GM19324 (cell line): ENCODE data around the gene RGS18.
"Not testable (repeated sequence)": the region's sequence is repeated elsewhere in the genome, so short reads cannot be mapped to it uniquely, and the experiment has no call there.

Experiments
- ATAC-seq: cut with Tn5 transposase; IDR thresholded peaks from one replicate; pipeline ENCODE4 v1.9.1; 2021; ENCODE audit warnings: mild to moderate bottlenecking, moderate library complexity; ENCODE audit not compliant: unreplicated experiment, low FRiP score

RGS18 gene, protein sequence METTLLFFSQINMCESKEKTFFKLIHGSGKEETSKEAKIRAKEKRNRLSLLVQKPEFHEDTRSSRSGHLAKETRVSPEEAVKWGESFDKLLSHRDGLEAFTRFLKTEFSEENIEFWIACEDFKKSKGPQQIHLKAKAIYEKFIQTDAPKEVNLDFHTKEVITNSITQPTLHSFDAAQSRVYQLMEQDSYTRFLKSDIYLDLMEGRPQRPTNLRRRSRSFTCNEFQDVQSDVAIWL

GRCh38 chr1:192158181-192158580 is at the start of gene RGS18:
RGS18 (plus strand) TSS chr1:192158462; CDS start chr1:192158638, 176 bp downstream.
- no peak for ATAC-seq

GRCh38 chr1:192109576-192109975 is 48.7 kb upstream of the RGS18 start:
- ATAC-seq, result no peak

DNA sequence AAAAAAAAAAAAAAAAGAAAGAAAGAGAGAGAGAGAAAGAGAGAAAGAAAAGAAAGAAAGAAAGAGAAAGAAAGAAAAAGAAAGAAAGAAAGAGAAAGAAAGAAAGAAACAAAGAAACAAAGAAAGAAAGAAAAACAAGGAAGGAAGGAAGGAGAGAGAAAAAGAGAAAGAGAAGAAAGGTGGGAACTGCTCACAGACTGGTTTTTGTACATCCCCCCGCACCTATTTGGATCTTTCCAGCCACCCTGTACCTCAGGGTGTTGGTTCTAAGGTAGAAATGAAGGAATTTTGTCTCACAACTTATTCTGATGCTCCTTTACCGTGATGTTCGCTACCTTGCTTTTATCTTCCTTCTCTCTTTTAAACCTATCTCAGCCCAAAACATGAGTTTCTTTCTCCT is 43.3 kb upstream of the RGS18 start:
- ATAC-seq, result no peak

- no peak for ATAC-seq
Measured at GRCh38 chr1:192118881-192119405, 39.3 kb upstream of the RGS18 start.

DNA sequence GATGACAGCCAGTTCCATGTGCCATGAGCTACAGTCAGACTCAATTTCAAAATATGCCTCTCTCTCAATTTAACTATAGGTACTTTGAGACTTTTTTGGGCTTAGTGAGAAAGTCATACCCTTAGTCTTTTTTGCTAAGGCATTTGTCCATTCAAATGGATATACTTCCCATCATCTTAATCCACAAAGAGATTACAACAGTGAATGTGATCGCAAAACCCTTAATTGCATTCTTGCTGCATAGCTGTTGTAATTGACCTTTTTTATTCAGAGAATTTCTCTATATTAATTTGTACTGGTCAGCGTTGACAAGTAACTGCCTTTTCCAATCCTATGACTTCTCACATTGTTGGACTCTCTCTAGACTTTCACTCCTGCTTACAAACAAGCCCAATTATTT is 38.6 kb upstream of the RGS18 start:
- ATAC-seq, result no peak

- ATAC-seq, result no peak
Measured at GRCh38 chr1:192122668-192123067, 35.6 kb upstream of the RGS18 start.

DNA sequence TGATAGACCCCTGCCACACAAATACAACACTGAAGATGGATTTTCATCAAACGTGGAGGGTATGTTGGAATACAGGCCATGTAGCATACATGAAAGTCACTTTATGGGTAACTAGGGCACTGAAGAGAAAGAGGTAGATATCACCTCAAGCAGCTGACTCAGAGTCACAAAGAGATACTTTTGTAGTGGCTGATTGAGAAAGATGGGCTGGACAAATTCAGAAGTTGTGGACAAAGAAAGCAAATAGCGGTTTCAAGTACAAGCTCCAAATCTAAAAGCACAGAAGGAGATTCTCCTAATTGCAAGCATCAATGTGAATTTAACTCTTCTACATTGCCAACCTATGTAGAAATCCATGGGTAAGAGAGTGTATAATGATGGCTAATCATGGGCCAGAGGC is 35.0 kb upstream of the RGS18 start:
- no peak for ATAC-seq

DNA sequence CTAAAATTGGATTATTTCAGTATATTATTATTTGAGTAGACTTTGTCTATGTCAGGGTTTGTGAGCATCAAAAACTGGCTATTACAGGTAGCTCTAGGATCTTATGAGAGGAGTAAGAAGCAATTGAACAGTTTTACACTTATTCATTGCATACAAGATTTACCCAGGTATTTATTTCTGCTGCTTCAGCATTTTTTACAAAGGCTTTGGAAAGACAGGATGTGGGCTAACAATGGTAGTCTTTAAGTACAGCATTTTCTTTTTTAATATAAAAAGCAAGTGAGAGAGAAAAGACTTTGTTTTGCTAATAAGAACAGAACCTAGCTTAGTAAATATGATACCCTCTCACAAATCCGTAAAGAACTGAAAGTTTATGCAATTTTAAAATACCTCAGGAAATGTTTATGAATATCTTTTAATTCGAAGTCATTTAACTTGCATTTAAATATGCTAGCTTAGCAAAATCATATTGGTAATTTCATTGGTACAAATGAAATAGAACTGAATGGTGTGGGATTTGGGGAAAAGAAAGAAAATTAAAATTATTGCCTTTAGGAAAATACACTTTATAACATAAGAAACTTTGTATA is 32.1 kb upstream of the RGS18 start:
- no peak for ATAC-seq

GRCh38 chr1:192130175-192130574 is 28.1 kb upstream of the RGS18 start:
- ATAC-seq, result no peak

- ATAC-seq, result not testable (repeated sequence)
Measured at GRCh38 chr1:192130865-192131264, 27.4 kb upstream of the RGS18 start.

GRCh38 chr1:192131914-192132313 is 26.3 kb upstream of the RGS18 start:
- ATAC-seq, result no peak

GRCh38 chr1:192133350-192133926 is 24.8 kb upstream of the RGS18 start:
- no peak for ATAC-seq

DNA sequence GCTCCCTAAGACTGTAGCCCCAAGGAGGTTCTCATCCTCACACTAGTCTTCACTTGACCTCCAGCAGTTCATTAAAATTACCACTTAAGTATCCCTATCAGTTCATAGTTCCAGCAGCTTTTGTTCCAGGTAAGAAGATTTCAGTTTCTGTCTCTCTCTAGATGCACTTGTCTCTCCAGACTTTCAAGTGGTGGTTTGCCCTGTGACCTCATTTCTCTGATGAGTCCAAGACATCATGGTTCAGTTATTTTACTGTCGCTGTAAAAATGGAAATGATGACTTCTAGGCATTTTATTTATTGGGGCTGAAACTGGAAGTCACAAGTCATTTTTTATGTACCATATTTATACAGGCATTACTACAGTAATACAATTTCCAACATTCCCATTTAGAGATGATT is 17.9 kb upstream of the RGS18 start:
- no peak for ATAC-seq

DNA sequence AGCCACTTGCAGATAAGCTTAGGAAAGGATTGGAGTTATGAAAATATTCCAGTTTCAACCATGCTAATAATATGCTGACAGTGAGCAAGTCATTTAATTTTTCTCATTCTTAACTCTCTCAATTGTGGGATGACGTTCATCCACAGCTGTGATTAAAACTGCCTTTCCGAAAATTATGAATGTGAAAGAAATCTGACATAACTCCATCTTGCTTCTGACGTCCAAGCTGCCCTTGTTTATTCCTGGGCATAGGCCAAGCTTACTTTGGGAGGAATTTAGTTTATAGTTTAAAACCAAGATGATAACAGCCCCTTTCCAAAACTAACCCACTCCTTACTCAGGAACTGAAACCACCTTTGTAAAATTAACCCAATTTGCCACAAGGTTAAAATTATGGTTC is 11.0 kb upstream of the RGS18 start:
- ATAC-seq, result no peak

DNA sequence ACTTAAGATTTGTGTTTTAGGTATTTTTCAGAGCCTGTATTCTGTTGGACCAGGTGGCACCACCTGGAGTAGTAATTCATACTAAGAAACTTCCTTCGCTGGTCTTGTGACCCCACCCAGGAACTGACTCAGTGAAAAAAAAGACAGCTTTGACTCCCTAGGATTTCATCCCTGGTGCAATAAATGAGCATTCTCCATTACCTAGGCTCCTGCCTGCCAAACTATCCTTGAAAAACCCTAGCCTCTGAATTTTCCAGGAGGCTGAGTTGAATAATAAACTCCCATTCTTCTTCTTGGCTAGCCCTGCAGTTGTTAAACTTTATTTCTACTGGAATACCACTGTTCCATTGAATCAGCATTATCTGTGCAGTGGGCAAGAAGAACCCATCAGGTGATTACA is 10.6 kb upstream of the RGS18 start:
- no peak for ATAC-seq

DNA sequence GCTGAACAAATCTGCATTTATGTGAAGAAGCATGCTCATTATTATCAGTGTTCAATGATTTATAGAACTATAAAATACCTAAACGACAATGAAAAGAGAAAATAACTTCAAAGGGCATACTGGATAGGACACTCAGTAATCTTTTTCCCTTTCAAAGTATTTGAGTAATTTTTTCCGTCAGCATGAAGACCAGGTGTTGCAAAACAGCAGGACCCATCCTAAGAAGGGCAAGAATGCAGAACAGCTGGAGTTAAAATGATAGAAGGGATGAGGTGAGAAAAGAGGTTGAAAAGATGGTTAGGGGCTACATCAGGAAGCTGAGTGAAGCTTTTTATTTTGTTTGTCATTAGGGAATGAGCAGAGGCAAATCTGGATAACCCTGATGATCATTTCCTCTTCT is 7.1 kb upstream of the RGS18 start:
- no peak for ATAC-seq

DNA sequence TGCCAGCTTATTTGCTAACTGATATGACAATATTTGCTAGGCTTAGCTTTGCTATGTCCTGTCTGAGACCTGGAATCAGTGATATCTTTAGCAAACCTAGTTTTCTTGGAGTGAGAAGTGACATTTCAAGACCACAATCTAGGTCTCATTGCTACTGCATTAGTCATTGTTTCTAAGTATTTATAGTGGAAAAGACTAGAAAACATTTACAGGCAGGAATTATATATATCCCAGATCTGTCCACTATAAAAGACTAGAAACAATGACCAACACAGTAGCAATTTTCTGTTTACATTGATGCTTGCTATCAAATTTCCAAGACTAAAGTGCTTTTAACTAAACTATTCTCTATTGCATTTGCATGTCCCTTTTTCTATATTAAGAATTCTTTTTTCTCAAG is 5.0 kb upstream of the RGS18 start:
- no peak for ATAC-seq

GRCh38 chr1:192157067-192157466 is 1.2 kb upstream of the RGS18 start:
- no peak for ATAC-seq

DNA sequence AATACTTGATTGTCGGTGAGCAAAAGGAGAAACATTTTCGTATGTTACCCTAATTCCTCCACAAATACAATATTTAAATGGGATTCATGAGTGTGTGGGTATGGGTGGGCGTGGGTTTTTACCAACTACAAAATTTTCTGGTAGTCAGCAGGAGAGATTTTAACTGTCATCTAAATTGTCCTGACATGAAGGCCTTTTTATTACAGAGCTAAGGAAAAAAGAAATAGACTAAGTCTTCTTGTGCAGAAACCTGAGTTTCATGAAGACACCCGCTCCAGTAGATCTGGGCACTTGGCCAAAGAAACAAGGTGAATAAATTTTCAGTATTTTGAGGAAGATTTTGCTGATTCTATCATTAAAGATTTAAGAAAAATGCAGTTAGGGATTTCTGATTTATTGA is 752 bp downstream of the RGS18 start:
- no peak for ATAC-seq

DNA sequence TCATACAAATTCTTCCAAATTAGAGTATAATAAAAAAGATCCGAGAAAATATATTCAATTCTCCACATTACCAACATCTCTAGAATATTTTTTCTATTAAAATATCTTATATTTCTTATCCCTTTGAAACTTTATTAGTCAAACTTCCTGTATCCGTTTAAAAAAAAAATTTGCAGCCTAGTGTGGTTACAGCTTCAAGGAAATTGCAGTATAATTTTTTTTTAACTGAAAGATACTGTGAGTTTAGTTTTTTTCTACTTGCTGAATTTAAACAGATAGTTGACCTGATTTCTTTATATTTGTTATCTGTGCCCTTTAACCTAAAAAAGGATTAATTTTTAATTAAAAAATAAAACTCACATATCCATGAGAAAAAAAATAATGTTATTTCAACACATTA is 1.5 kb downstream of the RGS18 start:
- ATAC-seq, result no peak

GRCh38 chr1:192160196-192160595 is 1.9 kb downstream of the RGS18 start:
- ATAC-seq, result no peak

GRCh38 chr1:192161976-192162375 is 3.7 kb downstream of the RGS18 start:
- ATAC-seq, result no peak
